ENCODE results near the gene SFXN2. TPM values are rescaled to one million over a fixed set of nuclear protein-coding genes. Genes with fewer than 3 reads are reported as not detected.
A peak's percentile ranks its signal among the peaks of the same experiment; 100 is the strongest.

SFXN2 gene
- total RNA-seq, 4 donors from 2014 or later: 1.4 to 7.8 (median 3.6) TPM

GRCh38 chr10:102729029-102730026 is 14.9 kb downstream of the SFXN2 start:
- no peaks in the 10 kb centered on the region for H3K9me3 ChIP-seq
- 61 to 66% methylated on average over 18 to 20 of the region's 30 CpGs for WGBS, 2 donors
- peaks cover 0 to 79% (median 11%) of the 10 kb centered on the region in 3 donors for H3K36me3 ChIP-seq
- intact Hi-C loops (cut with DNase I): loop anchor here (5.0 kb wide), 1 partner anchor 168 kb away; no protein-coding TSS in a partner anchor
- H3K4me1 ChIP-seq: peaks cover 0 to 12% (median 0%) of the 10 kb centered on the region in 3 donors
- H3K27me3 ChIP-seq: no peaks in the 10 kb centered on the region
- no peak for DNase-seq
- H3K4me3 ChIP-seq: no peak overlapping the region
- TF ChIP-seq CTCF (IDR thresholded peaks at IDR 0.05) (peak; percentile 64 to 90 (median 84)), POLR2A (IDR thresholded peaks at IDR 0.05) (no peak)
- peak overlapping the region in 1 of 4 donors; percentile 9 for H3K27ac ChIP-seq

GRCh38 chr10:102731222-102731800 is 16.9 kb downstream of the SFXN2 start:
- intact Hi-C loops (cut with DNase I): no loop called here

GRCh38 chr10:102732661-102733060 is 18.2 kb downstream of the SFXN2 start:
- 100% methylated on average over 1 of the region's 1 CpG; no CpG with 5 or more reads in 1 of the 2 donors for WGBS, 2 donors
- H3K36me3 ChIP-seq: peaks cover 0 to 85% (median 3%) of the 10 kb centered on the region in 3 donors
- no peak overlapping the region for H3K27ac ChIP-seq
- DNase-seq: no peak
- no peaks in the 10 kb centered on the region for H3K9me3 ChIP-seq
- TF ChIP-seq CTCF (IDR thresholded peaks at IDR 0.05): no peak
- TF ChIP-seq POLR2A (IDR thresholded peaks at IDR 0.05): no peak
- H3K4me3 ChIP-seq: no peak overlapping the region
- no peaks in the 10 kb centered on the region for H3K27me3 ChIP-seq
- intact Hi-C loops (cut with DNase I): no loop called here
- H3K4me1 ChIP-seq: peaks cover 0 to 13% (median 0%) of the 10 kb centered on the region in 3 donors

More at GRCh38 chr10:102731222-102731800, 16.9 kb downstream of the SFXN2 start:
- Histone ChIP-seq H3K4me1 (peaks cover 0 to 12% (median 0%) of the 10 kb centered on the region in 3 donors), H3K27ac (no peak overlapping the region), H3K9me3 (no peaks in the 10 kb centered on the region), H3K36me3 (peaks cover 0 to 86% (median 11%) of the 10 kb centered on the region in 3 donors), H3K27me3 (no peaks in the 10 kb centered on the region), H3K4me3 (no peak overlapping the region)
- TF ChIP-seq POLR2A (IDR thresholded peaks at IDR 0.05) (no peak), CTCF (IDR thresholded peaks at IDR 0.05) (no peak)
- WGBS, 2 donors: 83 to 86% methylated on average over 3 to 5 of the region's 5 CpGs
- no peak for DNase-seq

GRCh38 chr10:102735065-102735562 is 20.7 kb downstream of the SFXN2 start:
- no peak for DNase-seq
- Histone ChIP-seq H3K9me3 (no peaks in the 10 kb centered on the region), H3K4me3 (no peak overlapping the region), H3K36me3 (peaks cover 0 to 66% (median 0%) of the 10 kb centered on the region in 3 donors), H3K4me1 (peaks cover 0 to 24% (median 0%) of the 10 kb centered on the region in 3 donors), H3K27ac (no peak overlapping the region), H3K27me3 (no peaks in the 10 kb centered on the region)
- no peak for TF ChIP-seq POLR2A (IDR thresholded peaks at IDR 0.05)
- no peak for TF ChIP-seq CTCF (IDR thresholded peaks at IDR 0.05)
- WGBS, 2 donors: 78 to 79% methylated on average over 9 of the region's 9 CpGs
- intact Hi-C loops (cut with DNase I): no loop called here

Measured in esophagus squamous epithelium (tissue), 5 donors.